Effector memory CD4-positive, alpha-beta T cell (primary cell): ENCODE measurements around the gene DNAL1.

Experiments
- DNase-seq, 3 donors: peaks; one replicate each; pipeline ENCODE4 v3.0.0-alpha.2; 2020
- H3K27ac ChIP-seq: 2 replicates; pipeline ENCODE4 v1.7.0; 2013; ENCODE audit warnings: mild to moderate bottlenecking, low read length, moderate library complexity; ENCODE audit not compliant: insufficient read depth, poor library complexity, severe bottlenecking
- H3K27me3 ChIP-seq: replicated peaks from 2 replicates; pipeline ENCODE4 v1.7.0; 2013; ENCODE audit warnings: mild to moderate bottlenecking, low read length; ENCODE audit not compliant: insufficient read depth, control insufficient read depth, poor library complexity, severe bottlenecking
- H3K36me3 ChIP-seq: 2 replicates; pipeline ENCODE4 v1.7.0; 2013; ENCODE audit warnings: mild to moderate bottlenecking, low read length, moderate library complexity; ENCODE audit not compliant: control insufficient read depth, insufficient read depth
- H3K4me1 ChIP-seq: 2 replicates; pipeline ENCODE4 v1.7.0; 2013; ENCODE audit warnings: low read length, mild to moderate bottlenecking; ENCODE audit not compliant: control insufficient read depth, insufficient read depth, poor library complexity, severe bottlenecking
- H3K4me3 ChIP-seq: 2 replicates; pipeline ENCODE4 v1.7.0; 2013; ENCODE audit warnings: low read length, low read depth, mild to moderate bottlenecking; ENCODE audit not compliant: insufficient read depth, poor library complexity, severe bottlenecking
- H3K9me3 ChIP-seq: 2 replicates; pipeline ENCODE4 v1.7.0; 2013; ENCODE audit warnings: mild to moderate bottlenecking, low read length, moderate library complexity; ENCODE audit not compliant: control insufficient read depth

The DNAL1 gene

GRCh38 chr14:73721101-73721821 lies 76.5 kb downstream of the DNAL1 start:
- no peaks in the 10 kb centered on the region for H3K4me1 ChIP-seq
- H3K4me3 ChIP-seq: no peak overlapping the region
- H3K27ac ChIP-seq: no peak overlapping the region
- H3K36me3 ChIP-seq: peaks cover 90% of the 10 kb centered on the region
- DNase-seq: no peak
- no peaks in the 10 kb centered on the region for H3K9me3 ChIP-seq
- H3K27me3 ChIP-seq: no peaks in the 10 kb centered on the region

GRCh38 chr14:73722581-73722980 lies 77.8 kb downstream of the DNAL1 start:
- no peaks in the 10 kb centered on the region for H3K4me1 ChIP-seq
- peaks cover 95% of the 10 kb centered on the region for H3K36me3 ChIP-seq
- H3K9me3 ChIP-seq: no peaks in the 10 kb centered on the region
- no peak overlapping the region for H3K27ac ChIP-seq
- no peak overlapping the region for H3K4me3 ChIP-seq
- H3K27me3 ChIP-seq: no peaks in the 10 kb centered on the region
- DNase-seq: no peak

GRCh38 chr14:73723406-73723796 lies 78.6 kb downstream of the DNAL1 start:
- Histone ChIP-seq H3K36me3 (peaks cover 92% of the 10 kb centered on the region), H3K9me3 (no peaks in the 10 kb centered on the region), H3K27me3 (no peaks in the 10 kb centered on the region), H3K4me3 (no peak overlapping the region), H3K27ac (peak overlapping the region; percentile 48), H3K4me1 (no peaks in the 10 kb centered on the region)
- no peak for DNase-seq

GRCh38 chr14:73723797-73724661 lies 79.2 kb downstream of the DNAL1 start:
- H3K4me3 ChIP-seq: no peak overlapping the region
- H3K36me3 ChIP-seq: peaks cover 93% of the 10 kb centered on the region

GRCh38 chr14:73724696-73725095 lies 79.9 kb downstream of the DNAL1 start:
- H3K27ac ChIP-seq: peak overlapping the region; percentile 48
- no peak for DNase-seq
- no peaks in the 10 kb centered on the region for H3K4me1 ChIP-seq
- peaks cover 94% of the 10 kb centered on the region for H3K36me3 ChIP-seq
- no peaks in the 10 kb centered on the region for H3K9me3 ChIP-seq
- no peaks in the 10 kb centered on the region for H3K27me3 ChIP-seq
- H3K4me3 ChIP-seq: no peak overlapping the region

More at GRCh38 chr14:73723797-73724661, 79.2 kb downstream of the DNAL1 start:
- no peaks in the 10 kb centered on the region for H3K27me3 ChIP-seq
- no peaks in the 10 kb centered on the region for H3K4me1 ChIP-seq
- DNase-seq: no peak
- no peaks in the 10 kb centered on the region for H3K9me3 ChIP-seq
- H3K27ac ChIP-seq: peak overlapping the region; percentile 48

- Histone ChIP-seq H3K4me3 (no peak overlapping the region), H3K27me3 (no peaks in the 10 kb centered on the region), H3K9me3 (no peaks in the 10 kb centered on the region), H3K4me1 (no peaks in the 10 kb centered on the region), H3K27ac (no peak overlapping the region), H3K36me3 (peaks cover 95% of the 10 kb centered on the region)
- no peak for DNase-seq
These were observed 80.6 kb downstream of the DNAL1 start for GRCh38 chr14:73725116-73726024.

GRCh38 chr14:73726025-73726961 lies 81.5 kb downstream of the DNAL1 start:
- no peaks in the 10 kb centered on the region for H3K4me1 ChIP-seq
- no peaks in the 10 kb centered on the region for H3K9me3 ChIP-seq
- no peak overlapping the region for H3K27ac ChIP-seq
- no peaks in the 10 kb centered on the region for H3K27me3 ChIP-seq
- H3K36me3 ChIP-seq: peaks cover 94% of the 10 kb centered on the region
- H3K4me3 ChIP-seq: no peak overlapping the region
- DNase-seq: no peak

- H3K36me3 ChIP-seq: peaks cover 86% of the 10 kb centered on the region
- no peaks in the 10 kb centered on the region for H3K4me1 ChIP-seq
- no peak overlapping the region for H3K4me3 ChIP-seq
- no peaks in the 10 kb centered on the region for H3K9me3 ChIP-seq
- H3K27me3 ChIP-seq: no peaks in the 10 kb centered on the region
- no peak for DNase-seq
- H3K27ac ChIP-seq: no peak overlapping the region
These were observed 82.4 kb downstream of the DNAL1 start for GRCh38 chr14:73727166-73727565.
